Sigmoid colon (tissue), 7 donors: ENCODE data around the gene ULBP3. TPM values are rescaled to one million over a fixed set of nuclear protein-coding genes. Genes with fewer than 3 reads are reported as not detected.
"Not testable (repeated sequence)": the region's sequence is repeated elsewhere in the genome, so short reads cannot be mapped to it uniquely, and the experiment has no call there.

Source experiments
- DNase-seq: peaks from one replicate; pipeline ENCODE4 v3.0.0-alpha.2; 2019
- H3K27ac ChIP-seq, 4 donors: fragments of 200-600 bp; sonication (generic); one replicate each; pipeline ENCODE4 v1.5.1; 2016 to 2019; ENCODE audit warnings: mild to moderate bottlenecking in 1 of 4
- H3K27me3 ChIP-seq, 3 donors: fragments of 200-600 bp; sonication (generic); one replicate each; pipeline ENCODE4 v1.5.1; 2019; ENCODE audit warnings: mild to moderate bottlenecking in 1 of 3
- H3K36me3 ChIP-seq, 4 donors: fragments of 200-600 bp; sonication (generic); one replicate each; pipeline ENCODE4 v1.5.1; 2016 to 2019
- H3K4me1 ChIP-seq, 4 donors: fragments of 200-600 bp; sonication (generic); one replicate each; pipeline ENCODE4 v1.5.1; 2017 to 2019
- H3K4me3 ChIP-seq, 4 donors: fragments of 200-600 bp; sonication (generic); one replicate each; pipeline ENCODE4 v1.5.1; 2017 to 2019; ENCODE audit warnings: mild to moderate bottlenecking in 2 of 4, moderate library complexity in 1 of 4
- H3K9me3 ChIP-seq, 4 donors: fragments of 200-600 bp in 3 of 4; sonication (generic) in 3 of 4; one replicate each; pipeline versions ENCODE4 v1.5.1 to v1.6.1; 2013 to 2019
- CTCF ChIP-seq, 4 experiments: fragments of 450-650 bp in 3 of 4; fragments of 200-600 bp in 1 of 4; IDR thresholded peaks; one replicate each; pipeline ENCODE4 v1.5.1; 2016 to 2019; ENCODE audit warnings: antibody characterized with exemption in 4 of 4, mild to moderate bottlenecking in 3 of 4, moderate library complexity in 2 of 4
- EP300 ChIP-seq, 4 donors: sonication (generic); formaldehyde crosslinking; IDR thresholded peaks; one replicate each; pipeline ENCODE4 v1.6.1; 2017; ENCODE audit warnings: antibody characterized with exemption in 4 of 4
- POLR2A ChIP-seq, 2 donors: fragments of 450-650 bp; IDR thresholded peaks; one replicate each; pipeline ENCODE4 v1.6.1; 2016; ENCODE audit warnings: antibody characterized with exemption in 2 of 2, mild to moderate bottlenecking in 2 of 2, moderate library complexity in 2 of 2
- POLR2AphosphoS5 ChIP-seq, 4 donors: sonication (generic); formaldehyde crosslinking; IDR thresholded peaks; one replicate each; pipeline ENCODE4 v1.6.1; 2017; ENCODE audit warnings: antibody characterized with exemption in 4 of 4
- WGBS, 2 donors: extraction: QIAGEN DNeasy Blood & Tissue Kit; methylation state at CpG; one replicate each; pipeline ENCODE4 v1.1.7; 2013; 5-methylcytosine and 5-hydroxymethylcytosine counted together
- intact Hi-C: fragments of 100-400 bp; cut with DNase I; formaldehyde crosslinking; loops from one replicate; pipeline ENCODE4 v1.15.1; 2023
- polyA plus RNA-seq, 3 donors: library from polyadenylated mRNA; stranded (reverse); fragments of 200-250 nt; gene quantifications; one replicate each; pipeline ENCODE4 v1.2.3, GENCODE V29; 2013
- total RNA-seq, 4 donors: library from RNA; depleted of rRNA; stranded (reverse); fragments of >200 nt; gene quantifications; one replicate each; pipeline ENCODE4 v1.1.0, GENCODE V29; 2016
- donor health status: healthy with polysubstance abuse.
- donor health status: Bipolar disorder and iron deficiency.
- donor health status: healthy.

The ULBP3 gene
- total and polyA plus RNA-seq, 7 donors, result 0.95 to 1.5 TPM; not detected in 5

DNA sequence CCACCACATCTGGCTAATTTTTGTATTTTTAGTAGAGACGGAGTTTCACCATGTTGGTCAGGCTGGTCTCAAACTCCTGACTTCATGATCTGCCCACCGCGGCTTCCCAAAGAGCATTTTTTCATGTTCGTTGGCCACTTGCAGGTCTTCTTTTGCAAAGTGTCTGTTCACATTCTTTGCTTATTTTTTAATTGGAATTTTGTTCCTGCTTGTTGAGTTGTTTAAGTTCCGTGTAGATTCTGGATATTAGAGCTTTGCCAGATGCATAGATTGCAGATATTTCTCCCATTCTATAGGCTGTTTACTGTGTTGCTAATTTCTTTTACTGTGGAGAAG, 51.8 kb downstream of the ULBP3 start:
- H3K9me3 ChIP-seq, H3K27ac ChIP-seq, H3K36me3 ChIP-seq, H3K4me3 ChIP-seq, DNase-seq: not testable (repeated sequence)
- peak in 1 of 4 experiments; percentile 19 for TF ChIP-seq CTCF (IDR thresholded peaks at IDR 0.05)
- Histone ChIP-seq H3K27me3 (peaks cover 27 to 67% (median 42%) of the 10 kb centered on the region in 3 donors), H3K4me1 (peaks cover 0 to 12% (median 0%) of the 10 kb centered on the region in 4 donors)
- intact Hi-C loops, result loop anchor here (1.0 to 2.0 kb wide), 2 partner anchors 83 to 182 kb away; no protein-coding TSS in a partner anchor
- 4 to 7% methylated on average over 5 of the region's 5 CpGs for WGBS, 2 donors

GRCh38 chr6:150016324-150017185, 52.4 kb downstream of the ULBP3 start:
- TF ChIP-seq EP300 (IDR thresholded peaks at IDR 0.05) (no peak), POLR2AphosphoS5 (IDR thresholded peaks at IDR 0.05) (no peak), POLR2A (IDR thresholded peaks at IDR 0.05) (no peak), CTCF (IDR thresholded peaks at IDR 0.05) (peak; percentile 56 to 76 (median 68))
- no peak overlapping the region for H3K27ac ChIP-seq
- no peaks in the 10 kb centered on the region for H3K9me3 ChIP-seq
- WGBS, 2 donors, result 24 to 26% methylated on average over 6 of the region's 6 CpGs
- DNase-seq, result no peak
- H3K4me1 ChIP-seq, result peaks cover 0 to 12% (median 0%) of the 10 kb centered on the region in 4 donors
- intact Hi-C loops, result loop anchor here (1.0 to 2.0 kb wide), 2 partner anchors 82 to 182 kb away; no protein-coding TSS in a partner anchor
- no peak overlapping the region for H3K4me3 ChIP-seq
- peaks cover 27 to 73% (median 47%) of the 10 kb centered on the region in 3 donors for H3K27me3 ChIP-seq
- H3K36me3 ChIP-seq, result no peaks in the 10 kb centered on the region

- WGBS, 2 donors, result 3 to 4% methylated on average over 15 of the region's 15 CpGs
- H3K4me3 ChIP-seq, result not testable (repeated sequence)
- H3K27me3 ChIP-seq, result peaks cover 27 to 79% (median 50%) of the 10 kb centered on the region in 3 donors
Measured at GRCh38 chr6:150015281-150016001, 53.5 kb downstream of the ULBP3 start.

DNA sequence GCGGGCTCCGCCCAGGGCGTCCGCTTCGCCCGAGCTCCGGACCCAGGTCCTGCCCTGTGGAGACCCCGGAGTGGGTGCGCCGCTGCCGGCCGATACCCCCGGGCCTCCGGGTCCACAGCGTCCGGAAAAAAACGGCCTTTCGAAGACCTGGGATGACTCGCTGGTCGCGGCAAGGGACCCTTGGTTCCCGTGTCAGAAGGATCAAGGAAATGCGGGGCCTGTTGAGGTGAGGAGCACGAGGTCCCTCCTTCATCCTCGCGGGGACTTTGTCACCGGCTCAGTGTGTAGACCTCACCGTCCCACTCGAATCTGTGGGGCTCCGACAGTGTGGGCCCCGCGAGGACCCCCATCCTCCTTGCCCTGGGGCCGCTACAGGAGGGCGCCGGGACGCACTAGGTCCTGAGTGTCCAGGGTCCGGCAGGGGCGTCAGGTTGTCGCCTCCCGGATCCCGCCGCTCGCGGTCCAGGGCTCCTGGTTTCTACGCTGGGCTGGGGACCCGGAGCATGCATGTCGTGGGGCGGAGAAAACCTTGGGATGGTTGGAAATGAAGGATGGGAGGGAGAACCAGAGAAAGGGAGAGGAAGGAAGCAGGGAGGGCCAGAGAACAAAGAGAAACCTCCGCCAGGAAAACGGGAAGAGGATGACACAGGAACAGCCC, 54.2 kb downstream of the ULBP3 start:
- DNase-seq, intact Hi-C loops, H3K27ac ChIP-seq, H3K4me3 ChIP-seq, H3K36me3 ChIP-seq, H3K9me3 ChIP-seq: not testable (repeated sequence)
- 4 to 9% methylated on average over 48 of the region's 50 CpGs for WGBS, 2 donors
- peaks cover 27 to 85% (median 54%) of the 10 kb centered on the region in 3 donors for H3K27me3 ChIP-seq
- peaks cover 0 to 12% (median 0%) of the 10 kb centered on the region in 4 donors for H3K4me1 ChIP-seq

More at GRCh38 chr6:150015281-150016001, 53.5 kb downstream of the ULBP3 start:
- DNase-seq, H3K36me3 ChIP-seq, H3K9me3 ChIP-seq, H3K27ac ChIP-seq: not testable (repeated sequence)
- peaks cover 0 to 12% (median 0%) of the 10 kb centered on the region in 4 donors for H3K4me1 ChIP-seq
- intact Hi-C loops, result loop anchor here (2.0 kb wide), 1 partner anchor 181 kb away; no protein-coding TSS in a partner anchor

- Histone ChIP-seq H3K4me1 (peaks cover 0 to 12% (median 0%) of the 10 kb centered on the region in 4 donors), H3K27me3 (peaks cover 27 to 87% (median 54%) of the 10 kb centered on the region in 3 donors)
- H3K9me3 ChIP-seq, H3K36me3 ChIP-seq, DNase-seq, H3K4me3 ChIP-seq, intact Hi-C loops, H3K27ac ChIP-seq: not testable (repeated sequence)
- 7 to 10% methylated on average over 12 of the region's 24 CpGs for WGBS, 2 donors
Measured at GRCh38 chr6:150013785-150014622, 54.9 kb downstream of the ULBP3 start.

- intact Hi-C loops, H3K9me3 ChIP-seq, H3K4me3 ChIP-seq, H3K27ac ChIP-seq, DNase-seq, H3K36me3 ChIP-seq: not testable (repeated sequence)
- Histone ChIP-seq H3K4me1 (peaks cover 0 to 12% (median 0%) of the 10 kb centered on the region in 4 donors), H3K27me3 (peaks cover 27 to 89% (median 61%) of the 10 kb centered on the region in 3 donors)
- WGBS, 2 donors, result 24 to 39% methylated on average over 8 of the region's 8 CpGs
Measured at GRCh38 chr6:150012846-150013784, 55.8 kb downstream of the ULBP3 start.
